H1 (cell line): ENCODE measurements around the gene EIF4E1B. TPM values are rescaled to one million over a fixed set of nuclear protein-coding genes. Genes with fewer than 3 reads are reported as not detected.

Source experiments
- GABPA ChIP-seq: IDR thresholded peaks from 2 replicates; pipeline ENCODE4 v1.6.1; 2011; ENCODE audit warnings: mild to moderate bottlenecking, low read length, moderate library complexity, borderline replicate concordance; ENCODE audit not compliant: insufficient read depth
- HDAC6 ChIP-seq: IDR thresholded peaks from one replicate; pipeline ENCODE4 v1.7.1; 2012; ENCODE audit warnings: low read depth, mild to moderate bottlenecking, inconsistent platforms, low read length, moderate library complexity
- NANOG ChIP-seq: IDR thresholded peaks from 2 replicates; pipeline ENCODE4 v1.6.1; 2011; ENCODE audit warnings: low read length, low read depth, mild to moderate bottlenecking, inconsistent platforms; ENCODE audit not compliant: insufficient read depth, poor library complexity, severe bottlenecking
- SP4 ChIP-seq: IDR thresholded peaks from 2 replicates; pipeline ENCODE4 v1.6.1; 2012; ENCODE audit warnings: low read length, inconsistent platforms
- polyA plus RNA-seq, 7 experiments: library from polyadenylated mRNA; depleted of rRNA in 3 of 7; stranded (reverse) in 5 of 7; unstranded in 2 of 7; fragments of >200 nt in 5 of 7; fragments of 200-250 nt in 2 of 7; gene quantifications; 1 replicate in 5 of 7; 2 replicates in 1 of 7; 4 replicates in 1 of 7; pipeline versions ENCODE4 v1.2.1 to v1.2.3, GENCODE V29; 2011 to 2013; ENCODE audit warnings: missing spikeins in 2 of 7, mixed read lengths in 2 of 7
- total RNA-seq: library from RNA; stranded (reverse); fragmentation: NEBNext Ultra II Directional; extraction: Animal tissue kit (Norgen Biotek cat#: 25700); gene quantifications from 2 replicates; pipeline ENCODE4 v1.2.1, GENCODE V29; 2021

EIF4E1B gene
- total and polyA plus RNA-seq, 2 of the 8 experiments (the other 6 are each of a cell fraction or from before 2014, with no cell fraction given), result 0.97 to 1.3 TPM

DNA sequence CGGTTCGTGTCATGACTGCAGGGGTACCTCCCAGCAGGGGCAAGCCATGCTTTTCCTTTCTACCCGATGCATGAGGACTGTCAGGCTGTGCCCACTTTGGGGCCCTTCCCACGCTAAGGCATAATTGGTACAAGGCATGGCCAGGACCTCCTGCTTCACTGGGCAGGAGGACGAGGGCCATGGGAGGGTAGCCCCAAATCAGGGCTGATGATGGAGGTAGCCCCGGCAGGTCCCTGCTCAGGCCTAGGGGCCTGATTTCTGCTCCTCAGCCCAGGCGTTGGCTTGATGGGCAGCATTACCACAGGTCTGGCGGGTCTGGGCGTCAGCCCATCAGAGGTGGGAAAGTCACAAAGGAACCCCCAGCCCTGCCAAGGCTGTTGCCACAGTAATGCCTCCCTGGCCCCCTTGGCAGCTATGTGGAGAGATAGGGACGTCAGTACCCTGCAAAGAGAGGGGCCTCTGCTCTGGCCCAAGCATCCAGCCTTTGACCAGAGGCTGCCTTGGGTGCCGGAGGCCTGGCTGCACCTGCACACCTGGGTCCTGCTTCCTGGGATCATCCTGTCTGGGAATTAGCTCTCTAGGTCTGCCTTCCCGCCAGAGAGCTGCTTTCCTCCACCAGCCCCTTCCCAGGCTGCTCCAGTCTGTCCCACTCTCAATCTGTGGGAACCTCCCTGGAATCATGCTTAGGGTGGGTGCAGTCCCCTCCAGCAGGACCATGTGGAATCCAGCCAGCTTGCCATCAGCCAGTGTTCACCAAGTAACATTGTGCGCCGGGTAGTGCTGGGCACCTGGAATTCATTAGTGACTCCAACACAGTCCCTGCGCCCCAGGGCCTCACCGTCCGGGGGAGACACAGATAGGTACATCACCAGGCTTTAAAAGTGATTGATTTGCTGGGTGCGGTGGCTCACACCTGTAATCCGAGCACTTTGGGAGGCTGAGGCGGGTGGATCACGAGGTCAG, 32.2 kb downstream of the EIF4E1B start (continued):
- TF ChIP-seq GABPA (no peak), HDAC6 (no peak), NANOG (no peak), SP4 (no peak)
